ENCODE measurements around the gene CYP21A2.
A peak's percentile ranks its signal among the peaks of the same experiment; 100 is the strongest.
"Not testable (repeated sequence)": the region's sequence is repeated elsewhere in the genome, so short reads cannot be mapped to it uniquely, and the experiment has no call there.

Gene CYP21A2

GRCh38 chr6:32035283-32036013, 2.8 kb upstream of the CYP21A2 start:
- not testable (repeated sequence) for DNase-seq

GRCh38 chr6:32037136-32037535, 1.1 kb upstream of the CYP21A2 start:
- DNase-seq: not testable (repeated sequence)

- DNase-seq: not testable (repeated sequence)
Measured at GRCh38 chr6:32038878-32039277, 663 bp downstream of the CYP21A2 start.

GRCh38 chr6:32039321-32040274, 1.4 kb downstream of the CYP21A2 start:
- not testable (repeated sequence) for DNase-seq

GRCh38 chr6:32040299-32041049, 2.3 kb downstream of the CYP21A2 start:
- not testable (repeated sequence) for DNase-seq

- not testable (repeated sequence) for DNase-seq
Measured at GRCh38 chr6:32041050-32041321, 2.8 kb downstream of the CYP21A2 start.

- not testable (repeated sequence) for DNase-seq
Measured at GRCh38 chr6:32041385-32041784, 3.2 kb downstream of the CYP21A2 start.

GRCh38 chr6:32042276-32042675, 4.1 kb downstream of the CYP21A2 start:
- DNase-seq: not testable (repeated sequence)

- DNase-seq: not testable (repeated sequence)
Measured at GRCh38 chr6:32043589-32044380, 5.6 kb downstream of the CYP21A2 start.

GRCh38 chr6:32044916-32045315, 6.7 kb downstream of the CYP21A2 start:
- not testable (repeated sequence) for DNase-seq

GRCh38 chr6:32045811-32046449, 7.7 kb downstream of the CYP21A2 start:
- DNase-seq: no peak

GRCh38 chr6:32046450-32047083, 8.4 kb downstream of the CYP21A2 start:
- peak; percentile 65 for DNase-seq

- peak; percentile 73 for DNase-seq
Measured at GRCh38 chr6:32047084-32047478, 8.9 kb downstream of the CYP21A2 start.

- DNase-seq: peak; percentile 48
Measured at GRCh38 chr6:32047539-32047854, 9.3 kb downstream of the CYP21A2 start.

- peak; percentile 78 for DNase-seq
Measured at GRCh38 chr6:32047855-32048766, 9.9 kb downstream of the CYP21A2 start.

- peak; percentile 22 for DNase-seq
Measured at GRCh38 chr6:32049149-32049548, 10.9 kb downstream of the CYP21A2 start.

GRCh38 chr6:32049736-32050135, 11.5 kb downstream of the CYP21A2 start:
- peak; percentile 31 for DNase-seq

- DNase-seq: peak; percentile 26
Measured at GRCh38 chr6:32050562-32050961, 12.3 kb downstream of the CYP21A2 start.

GRCh38 chr6:32052626-32053025, 14.4 kb downstream of the CYP21A2 start:
- DNase-seq: not testable (repeated sequence)

GRCh38 chr6:32053314-32053713, 15.1 kb downstream of the CYP21A2 start:
- not testable (repeated sequence) for DNase-seq
